Activated gamma-delta T cell treated with anti-CD3 and anti-CD28 coated beads, Interleukin-2, amount 50 U/mL, for 16 hours (primary cell): ENCODE data around the gene PCBP3.

ENCODE experiments used
- DNase-seq: peaks from one replicate; pipeline ENCODE4 v3.0.0-alpha.2; 2020; ENCODE audit warnings: low read depth

Gene PCBP3

GRCh38 chr21:45862543-45863207 is 219.2 kb downstream of the PCBP3 start:
- DNase-seq = no peak

DNA sequence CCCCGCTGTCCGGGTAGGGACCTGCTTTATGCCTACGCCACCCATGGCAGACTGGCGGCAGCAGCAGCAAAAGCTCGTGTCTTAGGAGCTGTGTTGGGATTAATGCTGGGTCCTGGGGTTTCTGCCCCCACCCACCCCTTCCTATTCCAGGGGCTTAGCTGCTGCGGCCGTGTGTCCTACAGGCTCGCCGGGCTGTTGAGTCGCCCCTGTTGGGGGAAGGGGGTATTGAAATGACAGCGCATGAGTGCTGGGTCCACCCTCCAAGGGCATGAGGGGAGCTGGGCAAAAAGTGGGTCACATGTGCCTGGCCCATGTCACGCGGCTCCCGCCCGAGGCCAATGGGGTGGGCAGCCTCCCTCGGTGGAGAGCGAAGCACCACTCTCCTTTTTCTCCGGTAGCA is 219.7 kb downstream of the PCBP3 start:
- DNase-seq = no peak

GRCh38 chr21:45863751-45864150 is 220.2 kb downstream of the PCBP3 start:
- DNase-seq = no peak

DNA sequence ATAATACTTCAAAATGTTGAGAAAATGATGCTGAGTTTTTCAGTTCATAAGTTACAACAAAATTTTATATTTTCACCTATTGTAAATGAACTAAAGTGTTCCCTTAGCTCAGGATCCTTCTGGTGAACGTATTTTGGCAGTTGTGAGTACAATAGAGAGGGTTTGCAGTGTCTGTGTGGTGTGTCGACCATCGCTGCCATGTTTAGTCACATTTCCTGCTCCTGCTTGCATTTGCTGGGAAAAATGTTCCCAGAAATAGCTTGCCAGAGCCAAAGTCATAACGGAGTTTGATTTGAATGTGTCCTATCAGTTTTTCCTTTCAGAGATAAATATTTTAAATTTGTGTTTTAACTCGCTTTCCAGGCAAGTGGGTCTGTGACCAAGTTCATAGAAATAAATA is 220.9 kb downstream of the PCBP3 start:
- no peak for DNase-seq

DNA sequence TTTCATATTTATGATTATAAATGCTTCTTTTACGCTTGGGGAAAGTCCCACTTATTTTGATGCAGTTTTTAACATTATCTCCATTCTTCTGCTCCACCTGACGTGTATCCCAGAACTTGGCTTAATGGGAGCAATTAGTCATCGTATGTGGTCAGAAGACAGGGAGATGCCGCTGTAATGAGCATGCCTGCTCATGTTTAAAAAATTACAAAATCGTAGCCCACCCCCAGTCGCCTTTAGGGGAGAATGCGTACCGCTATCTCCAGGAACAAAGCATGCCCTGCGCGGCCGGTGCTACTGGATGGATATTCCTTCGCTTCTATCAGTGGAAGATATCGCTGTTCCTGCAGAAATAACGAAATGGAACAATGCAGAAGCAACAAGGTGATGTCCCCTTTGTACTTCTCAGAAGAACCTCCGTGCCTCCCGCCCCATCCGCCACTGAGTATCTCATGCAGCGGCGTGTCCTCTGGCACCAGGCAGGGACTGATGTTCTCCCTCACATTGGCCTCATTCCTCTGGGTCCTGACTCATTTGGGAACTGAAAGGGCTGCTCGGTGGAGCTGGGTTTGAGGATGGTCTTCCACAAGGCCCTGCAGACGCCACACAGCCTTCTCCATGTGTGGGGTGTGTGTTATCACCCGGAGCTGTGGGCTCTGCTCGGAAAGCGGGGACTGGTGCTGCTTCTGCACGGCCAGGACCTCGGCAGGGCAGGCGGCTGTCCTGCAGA is 221.7 kb downstream of the PCBP3 start:
- DNase-seq = no peak

- DNase-seq = no peak
Measured at GRCh38 chr21:45866551-45866950, 223.0 kb downstream of the PCBP3 start.

DNA sequence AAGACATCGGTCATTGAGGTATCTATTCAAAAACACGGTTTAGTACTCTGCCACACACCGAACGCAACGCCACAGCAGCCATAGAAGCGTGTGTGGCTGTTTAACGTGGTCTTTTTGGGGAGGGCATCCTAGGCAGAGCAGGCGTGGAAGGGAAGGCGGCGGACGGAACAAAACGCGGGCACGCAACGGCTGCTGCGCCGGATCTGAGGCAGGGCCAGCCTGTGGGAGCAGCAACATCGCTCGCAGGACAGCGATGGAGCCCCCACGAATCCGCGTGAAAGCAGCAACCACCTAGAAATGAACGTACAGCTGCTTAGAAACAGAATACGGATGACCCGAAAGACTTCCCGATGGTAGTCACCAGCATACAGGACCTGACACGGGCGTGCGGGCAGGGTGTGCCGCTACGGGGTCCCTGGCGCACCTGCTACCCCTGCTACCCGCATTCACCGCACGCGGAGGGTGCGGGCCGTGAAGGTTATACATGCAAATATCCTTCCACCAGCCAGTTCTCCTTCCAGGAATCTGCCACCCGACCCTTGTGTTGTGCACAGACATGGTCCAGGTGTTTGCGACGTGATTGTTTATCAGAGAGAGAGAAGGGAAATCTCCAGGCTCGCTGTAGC is 223.6 kb downstream of the PCBP3 start:
- no peak for DNase-seq

GRCh38 chr21:45867671-45868081 is 224.2 kb downstream of the PCBP3 start:
- no peak for DNase-seq

GRCh38 chr21:45868086-45868485 is 224.6 kb downstream of the PCBP3 start:
- DNase-seq = no peak

- DNase-seq = no peak
Measured at GRCh38 chr21:45868488-45868887, 225.0 kb downstream of the PCBP3 start.

GRCh38 chr21:45869121-45870007 is 225.8 kb downstream of the PCBP3 start:
- DNase-seq = no peak

- no peak for DNase-seq
Measured at GRCh38 chr21:45870421-45870820, 226.9 kb downstream of the PCBP3 start.

DNA sequence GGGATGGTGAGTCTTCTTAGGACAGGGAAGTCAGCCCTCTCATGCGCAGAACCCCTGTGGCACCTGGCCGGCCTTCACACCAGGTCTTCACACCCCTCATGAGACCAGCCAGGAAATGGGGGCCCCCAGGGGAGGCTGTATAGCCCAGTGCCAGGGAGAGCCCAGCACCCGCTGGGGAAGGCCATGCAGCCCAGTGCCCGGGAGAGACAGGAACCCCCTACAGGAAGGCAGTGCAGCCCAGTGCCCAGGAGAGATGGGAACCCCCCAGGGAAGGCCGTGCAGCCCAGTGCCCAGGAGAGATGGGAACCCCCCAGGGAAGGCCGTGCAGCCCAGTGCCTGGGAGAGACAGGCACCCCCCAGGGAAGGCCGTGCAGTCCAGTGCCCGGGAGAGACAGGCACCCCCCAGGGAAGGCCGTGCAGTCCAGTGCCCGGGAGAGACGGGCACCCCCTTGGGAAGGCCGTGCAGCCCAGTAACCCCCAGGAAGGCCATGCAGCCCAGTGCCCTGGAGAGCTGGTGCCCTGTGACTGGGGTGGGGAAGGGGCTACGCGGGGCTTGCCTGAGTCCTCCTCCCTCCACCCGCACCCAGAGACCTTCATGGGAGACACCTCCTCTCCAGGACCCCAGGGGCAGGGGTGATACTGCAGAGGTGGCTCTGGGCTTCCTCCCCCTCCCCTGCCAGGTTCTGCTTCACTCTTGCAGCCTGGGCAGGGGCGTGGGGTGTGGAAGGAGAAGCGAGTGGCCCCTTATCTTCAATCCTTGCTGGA is 227.5 kb downstream of the PCBP3 start:
- DNase-seq = no peak

DNA sequence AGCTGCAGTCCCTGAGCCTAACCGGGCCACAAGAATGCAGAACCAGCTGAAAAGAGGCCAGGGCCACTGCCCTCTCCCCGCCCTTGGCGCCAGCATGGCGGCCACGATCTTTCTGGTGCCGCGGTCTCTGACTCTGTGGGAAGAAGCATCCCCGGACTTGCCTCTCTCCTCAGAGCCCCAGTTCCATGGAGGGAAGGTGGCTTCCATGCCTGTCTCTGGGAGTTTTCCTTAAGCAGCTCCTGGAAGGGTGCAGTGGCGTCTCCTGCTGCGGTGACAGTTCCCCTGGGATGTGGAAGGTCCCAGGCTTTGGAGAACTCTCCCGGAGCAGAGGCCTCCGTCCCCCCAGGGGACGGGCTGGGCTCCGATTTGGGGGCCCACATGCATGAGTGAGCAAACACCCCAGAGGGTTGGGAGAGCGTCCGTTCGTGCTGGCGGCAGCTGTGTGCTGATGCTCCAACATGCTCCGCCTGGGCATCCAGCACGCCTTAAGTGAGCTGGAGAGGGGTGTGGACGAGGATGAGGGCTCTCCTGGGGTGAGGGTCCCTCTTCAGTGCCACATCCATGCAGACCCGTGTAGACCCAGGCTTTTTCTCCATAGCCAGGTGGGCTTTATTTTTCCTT is 228.2 kb downstream of the PCBP3 start:
- no peak for DNase-seq

DNA sequence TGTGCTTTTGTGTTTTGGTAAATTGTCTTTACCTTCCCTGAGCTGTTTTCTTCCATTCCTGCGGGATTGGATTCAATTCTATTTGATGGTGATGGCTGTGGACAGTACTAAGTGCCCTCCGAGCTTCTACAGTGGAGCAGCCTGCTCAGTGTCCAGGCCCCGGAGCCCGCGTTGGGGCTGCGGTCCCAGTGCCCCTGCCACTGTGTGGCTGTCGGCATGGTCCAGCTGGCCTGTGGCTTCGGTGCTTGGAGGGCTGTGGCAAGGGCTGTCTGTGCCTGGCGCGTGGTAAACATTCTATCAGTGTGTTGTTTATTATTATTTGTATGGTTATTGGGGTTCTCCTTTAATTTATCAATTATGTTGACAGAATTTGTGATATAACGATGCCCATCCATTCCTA is 228.9 kb downstream of the PCBP3 start:
- no peak for DNase-seq

GRCh38 chr21:45872902-45873301 is 229.4 kb downstream of the PCBP3 start:
- no peak for DNase-seq

DNA sequence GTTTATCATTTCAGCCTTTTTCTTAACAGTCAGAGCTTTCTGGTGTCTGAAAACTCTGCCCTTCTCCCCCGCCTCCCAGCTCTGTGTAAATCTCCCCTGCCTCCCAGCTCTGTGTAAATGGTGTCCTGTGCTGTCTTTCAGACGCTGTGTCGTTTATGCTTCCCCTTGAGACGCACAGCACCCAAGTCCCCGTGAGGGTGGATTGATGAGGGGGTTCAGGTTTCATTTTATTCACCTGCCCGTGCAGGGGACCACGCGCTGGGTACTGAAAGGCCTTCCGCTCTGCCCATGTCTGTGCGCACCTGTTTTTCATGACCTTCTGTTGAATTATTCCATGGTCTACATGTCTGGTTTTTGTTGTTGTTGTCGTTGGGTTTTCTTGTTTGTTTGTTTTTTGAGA is 229.9 kb downstream of the PCBP3 start:
- no peak for DNase-seq

GRCh38 chr21:45873866-45874265 is 230.3 kb downstream of the PCBP3 start:
- no peak for DNase-seq

DNA sequence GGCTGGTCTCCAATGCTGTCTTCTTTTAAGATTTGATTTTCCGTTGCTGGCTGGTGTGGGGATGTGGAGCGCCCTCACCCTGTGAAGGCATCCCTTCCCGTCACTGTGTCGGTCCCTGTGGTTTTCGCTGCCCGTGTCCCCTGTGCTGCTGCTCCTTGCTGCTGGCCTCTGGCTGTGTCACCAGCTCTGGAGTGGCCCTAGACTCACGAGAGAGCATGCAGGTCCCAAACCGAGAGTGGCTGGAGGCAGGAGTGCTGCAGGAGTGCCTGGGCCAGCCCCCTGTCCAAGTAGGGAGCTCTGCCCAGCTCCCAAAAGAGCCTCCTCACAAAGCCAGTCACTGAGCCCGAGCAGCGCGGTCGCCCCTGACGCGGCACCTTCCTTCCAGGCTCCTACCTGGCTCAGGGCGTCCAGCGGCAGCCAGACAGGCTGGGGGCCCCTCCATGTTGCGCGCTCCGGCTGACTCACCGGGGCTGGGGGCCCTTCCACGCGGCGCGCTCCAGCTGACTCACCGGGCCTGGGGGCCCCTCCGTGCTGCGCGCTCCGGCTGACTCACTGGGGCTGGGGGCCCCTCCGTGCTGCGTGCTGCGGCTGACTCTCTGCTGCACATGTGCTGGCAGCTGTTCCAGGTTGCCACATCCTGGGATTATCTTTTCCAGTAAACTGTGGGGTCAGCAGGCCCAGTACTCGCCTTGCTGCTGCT is 231.3 kb downstream of the PCBP3 start:
- DNase-seq = no peak

DNA sequence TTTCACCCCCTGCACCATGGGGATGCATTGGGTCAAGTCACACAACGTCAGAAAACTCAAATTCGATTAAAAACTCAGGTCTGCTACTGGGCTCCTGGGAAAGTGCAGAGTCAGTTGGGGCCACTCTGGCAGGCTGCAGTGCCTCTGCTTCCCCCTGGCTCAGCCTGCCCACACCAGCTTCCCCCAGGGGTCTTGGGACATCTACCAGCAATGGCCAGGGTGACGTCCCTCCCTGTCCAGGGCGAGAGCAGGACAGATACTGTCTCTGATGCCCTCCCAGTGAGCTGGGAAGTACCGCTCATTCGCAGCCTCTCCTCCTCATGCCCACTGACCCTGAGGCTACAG is 231.9 kb downstream of the PCBP3 start:
- DNase-seq = no peak

- no peak for DNase-seq
Measured at GRCh38 chr21:45875881-45876280, 232.4 kb downstream of the PCBP3 start.
